Brain microvascular endothelial cell (primary cell): ENCODE data around the gene UCK2.

Experiments
- DNase-seq: peaks from one replicate; pipeline ENCODE4 v3.0.0-alpha.2; 2020
- H3K27ac ChIP-seq: fragments of 250-450 bp; sonication (Bioruptor Pico); 2 replicates; pipeline ENCODE4 v1.5.1; 2020; ENCODE audit warnings: mild to moderate bottlenecking, moderate library complexity
- H3K27me3 ChIP-seq: fragments of 250-450 bp; sonication (Bioruptor Pico); replicated peaks from 2 replicates; pipeline ENCODE4 v1.5.1; 2020; ENCODE audit warnings: mild to moderate bottlenecking
- H3K36me3 ChIP-seq: fragments of 250-450 bp; sonication (Bioruptor Pico); replicated peaks from 2 replicates; pipeline ENCODE4 v1.5.1; 2020; ENCODE audit warnings: mild to moderate bottlenecking
- H3K4me3 ChIP-seq: 2 replicates; pipeline ENCODE4 v1.5.1; 2011; ENCODE audit warnings: low read depth, mild to moderate bottlenecking, control low read depth, low read length, moderate library complexity
- in situ Hi-C: cut with HindIII; loops from 2 replicates; pipeline ENCODE4 v1.10.0; 2017; ENCODE audit warnings: low sequenced_read_pairs, low pct_ligation_motif_present
- TF ChIP-seq, protein P1 (sequence below): IDR thresholded peaks from 2 replicates; pipeline ENCODE4 v1.5.1; 2011; ENCODE audit warnings: low read depth, mild to moderate bottlenecking, moderate library complexity, low read length, control low read depth, inconsistent platforms; ENCODE audit errors: missing control alignments

The UCK2 gene

DNA sequence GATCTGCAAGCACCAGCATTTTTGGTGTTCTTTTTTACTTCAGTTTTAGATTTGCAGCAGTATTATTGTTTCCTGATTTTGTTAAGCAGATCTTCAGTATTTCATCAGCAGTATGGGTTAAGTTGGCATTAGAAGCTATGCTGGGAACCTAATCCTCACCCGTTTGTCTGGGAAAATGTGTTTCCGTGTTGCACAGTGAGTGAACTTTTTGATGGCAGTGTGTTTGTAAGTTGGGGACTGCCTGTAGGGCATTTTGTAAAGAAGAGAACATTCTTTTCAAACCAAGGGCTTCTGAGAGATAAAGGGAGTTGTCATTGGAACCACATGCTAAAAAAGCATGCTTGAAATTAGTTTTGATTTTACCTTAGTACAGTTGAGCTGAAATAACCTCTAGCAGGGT lies 35.9 kb downstream of the UCK2 start:
- Histone ChIP-seq H3K27me3 (no peaks in the 10 kb centered on the region), H3K27ac (no peak overlapping the region), H3K4me3 (no peak overlapping the region), H3K36me3 (no peaks in the 10 kb centered on the region)
- DNase-seq: no peak
- in situ Hi-C loops: no loop called here
- TF ChIP-seq, protein P1, sequence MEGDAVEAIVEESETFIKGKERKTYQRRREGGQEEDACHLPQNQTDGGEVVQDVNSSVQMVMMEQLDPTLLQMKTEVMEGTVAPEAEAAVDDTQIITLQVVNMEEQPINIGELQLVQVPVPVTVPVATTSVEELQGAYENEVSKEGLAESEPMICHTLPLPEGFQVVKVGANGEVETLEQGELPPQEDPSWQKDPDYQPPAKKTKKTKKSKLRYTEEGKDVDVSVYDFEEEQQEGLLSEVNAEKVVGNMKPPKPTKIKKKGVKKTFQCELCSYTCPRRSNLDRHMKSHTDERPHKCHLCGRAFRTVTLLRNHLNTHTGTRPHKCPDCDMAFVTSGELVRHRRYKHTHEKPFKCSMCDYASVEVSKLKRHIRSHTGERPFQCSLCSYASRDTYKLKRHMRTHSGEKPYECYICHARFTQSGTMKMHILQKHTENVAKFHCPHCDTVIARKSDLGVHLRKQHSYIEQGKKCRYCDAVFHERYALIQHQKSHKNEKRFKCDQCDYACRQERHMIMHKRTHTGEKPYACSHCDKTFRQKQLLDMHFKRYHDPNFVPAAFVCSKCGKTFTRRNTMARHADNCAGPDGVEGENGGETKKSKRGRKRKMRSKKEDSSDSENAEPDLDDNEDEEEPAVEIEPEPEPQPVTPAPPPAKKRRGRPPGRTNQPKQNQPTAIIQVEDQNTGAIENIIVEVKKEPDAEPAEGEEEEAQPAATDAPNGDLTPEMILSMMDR: no peak

- TF ChIP-seq, protein P1: no peak
- in situ Hi-C loops: no loop called here
- Histone ChIP-seq H3K27ac (no peak overlapping the region), H3K4me3 (no peak overlapping the region), H3K27me3 (no peaks in the 10 kb centered on the region), H3K36me3 (no peaks in the 10 kb centered on the region)
- no peak for DNase-seq
Measured at GRCh38 chr1:165865633-165866340, 38.4 kb downstream of the UCK2 start.

DNA sequence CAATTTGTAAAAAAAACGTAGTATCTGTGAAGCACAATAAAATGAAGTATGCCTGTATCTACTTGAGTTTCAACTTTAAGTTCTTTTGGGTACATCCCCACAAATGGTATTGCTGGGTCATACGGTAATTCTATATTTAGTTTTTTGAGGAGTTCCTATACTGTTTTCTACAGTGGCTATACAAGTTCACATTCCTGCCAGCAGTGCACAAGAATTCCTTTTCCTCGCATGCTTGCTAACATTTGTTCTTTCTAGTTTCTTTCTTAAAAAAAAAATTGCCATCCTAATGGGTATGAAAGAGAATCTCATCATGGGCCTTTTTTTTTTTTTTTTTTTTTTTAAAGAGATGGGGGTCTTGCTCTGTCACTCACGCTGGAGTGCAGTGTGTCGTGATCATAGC lies 41.9 kb downstream of the UCK2 start:
- Histone ChIP-seq H3K27ac (no peak overlapping the region), H3K36me3 (no peaks in the 10 kb centered on the region), H3K4me3 (no peak overlapping the region), H3K27me3 (no peaks in the 10 kb centered on the region)
- TF ChIP-seq, protein P1: peak; percentile 41
- DNase-seq: no peak
- in situ Hi-C loops: no loop called here

DNA sequence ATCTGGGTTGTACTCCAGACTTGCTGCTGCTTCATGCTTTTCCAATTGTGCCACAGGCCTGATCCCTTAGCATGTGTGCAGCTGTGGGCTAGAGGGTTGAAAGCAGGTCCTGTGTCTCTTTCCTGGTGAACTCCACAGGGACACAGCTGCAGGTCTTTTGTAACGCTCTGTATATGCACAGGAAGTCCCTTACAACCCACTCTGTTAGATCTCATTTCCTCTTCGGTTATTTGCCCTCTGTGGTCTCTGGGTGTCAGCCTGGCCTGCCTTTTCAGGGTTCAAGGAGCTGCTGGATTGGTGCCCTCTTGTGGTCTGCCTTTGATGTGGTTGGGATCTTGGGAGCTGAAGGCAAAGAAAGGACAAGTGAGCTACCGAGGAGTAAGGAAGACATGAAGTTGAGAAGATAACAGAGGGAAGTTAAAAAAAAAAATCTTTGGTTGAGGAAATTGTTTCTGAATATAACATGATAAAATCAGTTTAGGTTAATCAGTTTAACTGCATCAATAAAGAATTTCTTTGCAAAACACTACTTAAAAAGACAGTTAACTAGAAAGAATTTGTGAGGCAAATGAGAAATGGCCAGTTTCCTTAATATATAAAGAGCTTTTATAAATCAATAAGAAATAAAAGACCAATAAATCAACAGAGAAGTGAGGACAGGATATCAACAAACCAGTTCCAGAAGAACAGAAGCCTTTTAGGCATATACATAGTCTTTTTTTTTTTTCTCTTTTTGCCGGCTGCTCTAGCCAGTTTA lies 44.1 kb downstream of the UCK2 start:
- peak; percentile 52 for DNase-seq
- Histone ChIP-seq H3K27me3 (no peaks in the 10 kb centered on the region), H3K4me3 (no peak overlapping the region), H3K27ac (no peak overlapping the region), H3K36me3 (no peaks in the 10 kb centered on the region)
- in situ Hi-C loops: no loop called here
- TF ChIP-seq, protein P1: peak; percentile 60

- TF ChIP-seq, protein P1: no peak
- Histone ChIP-seq H3K27me3 (no peaks in the 10 kb centered on the region), H3K36me3 (no peaks in the 10 kb centered on the region), H3K4me3 (no peak overlapping the region), H3K27ac (no peak overlapping the region)
- in situ Hi-C loops: no loop called here
- DNase-seq: no peak
Measured at GRCh38 chr1:165873481-165873880, 46.1 kb downstream of the UCK2 start.
